Measurements from ENCODE around the gene S1PR2.
"Not testable (repeated sequence)": the region's sequence is repeated elsewhere in the genome, so short reads cannot be mapped to it uniquely, and the experiment has no call there.

S1PR2 gene

GRCh38 chr19:10189616-10190015, 41.5 kb downstream of the S1PR2 start:
- no peak overlapping the region for H3K27ac ChIP-seq (ENCODE audit: low read length)
- no peaks in the 10 kb centered on the region for H3K9me3 ChIP-seq (ENCODE audit: control insufficient read depth in 2 of 2, low read length in 2 of 2)
- peaks cover 15% of the 10 kb centered on the region for H3K4me1 ChIP-seq (ENCODE audit: control insufficient read depth, insufficient read depth, low read length)
- no peak overlapping the region for H3K4me3 ChIP-seq (ENCODE audit: low read length in 2 of 2)
- peaks cover 0 to 9% of the 10 kb centered on the region in 2 donors for H3K36me3 ChIP-seq (ENCODE audit: control insufficient read depth in 2 of 2, insufficient read depth in 2 of 2, low read length in 2 of 2)
- no peaks in the 10 kb centered on the region for H3K27me3 ChIP-seq (ENCODE audit: control insufficient read depth in 1 of 2, insufficient read depth in 2 of 2, low read length in 2 of 2)
- H3K9ac ChIP-seq (ENCODE audit: low read length in 2 of 2), result no peak overlapping the region

GRCh38 chr19:10187315-10187714, 43.8 kb downstream of the S1PR2 start:
- H3K4me1 ChIP-seq (ENCODE audit: control insufficient read depth, insufficient read depth, low read length), result no peaks in the 10 kb centered on the region
- no peak overlapping the region for H3K9ac ChIP-seq (ENCODE audit: low read length in 2 of 2)
- H3K27ac ChIP-seq (ENCODE audit: low read length), result no peak overlapping the region
- no peak overlapping the region for H3K4me3 ChIP-seq (ENCODE audit: low read length in 2 of 2)
- H3K9me3 ChIP-seq (ENCODE audit: control insufficient read depth in 2 of 2, low read length in 2 of 2), result no peaks in the 10 kb centered on the region
- no peaks in the 10 kb centered on the region for H3K27me3 ChIP-seq (ENCODE audit: control insufficient read depth in 1 of 2, insufficient read depth in 2 of 2, low read length in 2 of 2)
- peaks cover 0 to 12% of the 10 kb centered on the region in 2 donors for H3K36me3 ChIP-seq (ENCODE audit: control insufficient read depth in 2 of 2, insufficient read depth in 2 of 2, low read length in 2 of 2)

DNA sequence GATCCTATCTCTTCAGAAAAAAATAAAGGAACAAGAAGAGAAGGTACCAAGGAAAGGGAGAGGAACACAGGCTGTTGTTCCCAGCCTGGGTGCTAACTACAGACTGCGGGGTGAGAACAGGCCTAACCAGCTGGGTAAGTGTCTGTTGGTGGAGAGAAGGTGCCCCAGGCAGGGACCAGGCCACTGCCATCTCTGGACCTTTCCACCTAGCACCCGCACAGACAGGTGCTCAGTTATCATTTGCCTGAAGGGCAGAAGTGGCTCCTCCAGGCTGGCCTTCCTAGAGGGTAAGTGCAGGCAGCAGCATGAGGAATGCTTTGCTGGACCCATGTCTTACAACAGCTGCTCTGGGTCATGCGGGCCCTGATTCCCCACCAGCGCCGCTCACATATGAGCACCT, 46.5 kb downstream of the S1PR2 start:
- no peaks in the 10 kb centered on the region for H3K9me3 ChIP-seq (ENCODE audit: control insufficient read depth in 2 of 2, low read length in 2 of 2)
- H3K27ac ChIP-seq (ENCODE audit: low read length), result no peak overlapping the region
- no peak overlapping the region for H3K9ac ChIP-seq (ENCODE audit: low read length in 2 of 2)
- no peaks in the 10 kb centered on the region for H3K27me3 ChIP-seq (ENCODE audit: control insufficient read depth in 1 of 2, insufficient read depth in 2 of 2, low read length in 2 of 2)
- no peaks in the 10 kb centered on the region for H3K4me1 ChIP-seq (ENCODE audit: control insufficient read depth, insufficient read depth, low read length)
- H3K4me3 ChIP-seq (ENCODE audit: low read length in 2 of 2), result no peak overlapping the region
- H3K36me3 ChIP-seq (ENCODE audit: control insufficient read depth in 2 of 2, insufficient read depth in 2 of 2, low read length in 2 of 2), result peaks cover 10 to 18% of the 10 kb centered on the region in 2 donors

DNA sequence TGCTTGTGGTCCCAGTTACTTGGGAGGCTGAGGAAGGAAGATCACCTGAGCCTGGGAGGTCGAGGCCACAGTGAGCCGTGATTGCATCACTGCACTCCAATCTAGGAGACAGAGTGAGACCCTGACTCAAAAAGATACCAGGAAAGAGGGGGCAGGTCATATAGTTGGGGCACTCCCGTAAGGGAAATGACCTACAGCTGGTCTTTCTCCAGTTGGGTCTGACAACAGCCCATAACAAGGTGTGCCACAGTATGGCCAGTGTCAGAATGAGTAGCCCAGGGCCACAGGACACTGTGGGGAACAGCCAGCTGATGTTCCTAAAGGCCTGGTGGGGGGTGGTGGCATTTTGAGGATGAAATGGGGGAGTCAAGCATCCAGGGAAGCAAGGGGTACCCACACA, 47.2 kb downstream of the S1PR2 start:
- H3K4me1 ChIP-seq (ENCODE audit: control insufficient read depth, insufficient read depth, low read length), result no peaks in the 10 kb centered on the region
- no peaks in the 10 kb centered on the region for H3K27me3 ChIP-seq (ENCODE audit: control insufficient read depth in 1 of 2, insufficient read depth in 2 of 2, low read length in 2 of 2)
- H3K27ac ChIP-seq (ENCODE audit: low read length), result no peak overlapping the region
- no peak overlapping the region for H3K4me3 ChIP-seq (ENCODE audit: low read length in 2 of 2)
- peaks cover 13 to 20% of the 10 kb centered on the region in 2 donors for H3K36me3 ChIP-seq (ENCODE audit: control insufficient read depth in 2 of 2, insufficient read depth in 2 of 2, low read length in 2 of 2)
- H3K9ac ChIP-seq (ENCODE audit: low read length in 2 of 2), result no peak overlapping the region
- H3K9me3 ChIP-seq (ENCODE audit: control insufficient read depth in 2 of 2, low read length in 2 of 2), result no peaks in the 10 kb centered on the region

GRCh38 chr19:10182847-10183246, 48.3 kb downstream of the S1PR2 start:
- Histone ChIP-seq H3K4me1 (ENCODE audit: control insufficient read depth, insufficient read depth, low read length) (no peaks in the 10 kb centered on the region), H3K36me3 (ENCODE audit: control insufficient read depth in 2 of 2, insufficient read depth in 2 of 2, low read length in 2 of 2) (peaks cover 13 to 20% of the 10 kb centered on the region in 2 donors), H3K27me3 (ENCODE audit: control insufficient read depth in 1 of 2, insufficient read depth in 2 of 2, low read length in 2 of 2) (no peaks in the 10 kb centered on the region), H3K27ac (ENCODE audit: low read length) (no peak overlapping the region), H3K9ac (ENCODE audit: low read length in 2 of 2) (no peak overlapping the region), H3K4me3 (ENCODE audit: low read length in 2 of 2) (no peak overlapping the region), H3K9me3 (ENCODE audit: control insufficient read depth in 2 of 2, low read length in 2 of 2) (no peaks in the 10 kb centered on the region)

DNA sequence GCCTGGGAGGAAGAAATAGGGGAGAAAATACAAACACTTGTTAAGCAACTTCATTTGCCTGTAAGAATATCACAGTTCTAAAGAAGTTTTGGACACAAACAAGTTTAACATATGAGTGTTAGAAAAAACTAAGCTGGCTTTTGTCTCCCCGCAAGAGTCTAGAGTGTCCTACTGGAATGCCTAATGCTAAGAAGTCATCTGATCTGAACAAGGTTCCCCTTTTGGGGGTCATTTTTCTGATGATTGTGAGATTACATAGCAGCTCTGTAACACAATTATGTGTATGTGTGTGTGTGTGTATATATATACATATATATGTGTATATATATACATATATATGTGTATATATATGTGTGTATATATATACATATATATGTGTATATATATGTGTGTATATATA, 49.1 kb downstream of the S1PR2 start:
- H3K4me3 ChIP-seq (ENCODE audit: low read length in 2 of 2), result no peak overlapping the region
- H3K9me3 ChIP-seq (ENCODE audit: control insufficient read depth in 2 of 2, low read length in 2 of 2), result no peaks in the 10 kb centered on the region
- H3K4me1 ChIP-seq (ENCODE audit: control insufficient read depth, insufficient read depth, low read length), result no peaks in the 10 kb centered on the region
- H3K36me3 ChIP-seq (ENCODE audit: control insufficient read depth in 2 of 2, insufficient read depth in 2 of 2, low read length in 2 of 2), result peaks cover 17 to 20% of the 10 kb centered on the region in 2 donors
- no peak overlapping the region for H3K27ac ChIP-seq (ENCODE audit: low read length)
- H3K9ac ChIP-seq (ENCODE audit: low read length in 2 of 2), result no peak overlapping the region
- H3K27me3 ChIP-seq (ENCODE audit: control insufficient read depth in 1 of 2, insufficient read depth in 2 of 2, low read length in 2 of 2), result no peaks in the 10 kb centered on the region

- Histone ChIP-seq H3K4me3 (ENCODE audit: low read length in 2 of 2) (no peak overlapping the region), H3K9ac (ENCODE audit: low read length in 2 of 2) (no peak overlapping the region), H3K27me3 (ENCODE audit: control insufficient read depth in 1 of 2, insufficient read depth in 2 of 2, low read length in 2 of 2) (no peaks in the 10 kb centered on the region), H3K4me1 (ENCODE audit: control insufficient read depth, insufficient read depth, low read length) (no peaks in the 10 kb centered on the region), H3K9me3 (ENCODE audit: control insufficient read depth in 2 of 2, low read length in 2 of 2) (no peaks in the 10 kb centered on the region), H3K27ac (ENCODE audit: low read length) (no peak overlapping the region), H3K36me3 (ENCODE audit: control insufficient read depth in 2 of 2, insufficient read depth in 2 of 2, low read length in 2 of 2) (peaks cover 18 to 20% of the 10 kb centered on the region in 2 donors)
Observed at GRCh38 chr19:10180459-10180858, 50.7 kb downstream of the S1PR2 start.

GRCh38 chr19:10180024-10180423, 51.1 kb downstream of the S1PR2 start:
- H3K9me3 ChIP-seq (ENCODE audit: control insufficient read depth in 2 of 2, low read length in 2 of 2); H3K4me3 ChIP-seq (ENCODE audit: low read length in 2 of 2); H3K4me1 ChIP-seq (ENCODE audit: control insufficient read depth, insufficient read depth, low read length); H3K9ac ChIP-seq (ENCODE audit: low read length in 2 of 2); H3K27ac ChIP-seq (ENCODE audit: low read length); H3K27me3 ChIP-seq (ENCODE audit: control insufficient read depth in 1 of 2, insufficient read depth in 2 of 2, low read length in 2 of 2): not testable (repeated sequence)
- peaks cover 20 to 21% of the 10 kb centered on the region in 2 donors for H3K36me3 ChIP-seq (ENCODE audit: control insufficient read depth in 2 of 2, insufficient read depth in 2 of 2, low read length in 2 of 2)

GRCh38 chr19:10173527-10173926, 57.6 kb downstream of the S1PR2 start:
- Histone ChIP-seq H3K9ac (ENCODE audit: low read length in 2 of 2) (no peak overlapping the region), H3K27ac (ENCODE audit: low read length) (no peak overlapping the region), H3K27me3 (ENCODE audit: control insufficient read depth in 1 of 2, insufficient read depth in 2 of 2, low read length in 2 of 2) (no peaks in the 10 kb centered on the region), H3K4me3 (ENCODE audit: low read length in 2 of 2) (no peak overlapping the region), H3K36me3 (ENCODE audit: control insufficient read depth in 2 of 2, insufficient read depth in 2 of 2, low read length in 2 of 2) (peaks cover 11 to 19% of the 10 kb centered on the region in 2 donors), H3K4me1 (ENCODE audit: control insufficient read depth, insufficient read depth, low read length) (no peaks in the 10 kb centered on the region), H3K9me3 (ENCODE audit: control insufficient read depth in 2 of 2, low read length in 2 of 2) (no peaks in the 10 kb centered on the region)

All from stomach smooth muscle (tissue), 2 donors.